Uterus (tissue), 2 donors: ENCODE data around the gene GAL.

Experiments
- CTCF ChIP-seq, 4 experiments: fragments of 200-600 bp in 2 of 4; fragments of 450-650 bp in 2 of 4; sonication (generic) in 2 of 4; IDR thresholded peaks; one replicate each; pipeline ENCODE4 v1.5.1; 2016 to 2019; ENCODE audit warnings: antibody characterized with exemption in 4 of 4, mild to moderate bottlenecking in 2 of 4, moderate library complexity in 1 of 4
- POLR2A ChIP-seq, 2 donors: fragments of 450-650 bp; IDR thresholded peaks; one replicate each; pipeline ENCODE4 v1.6.1; 2016; ENCODE audit warnings: antibody characterized with exemption in 2 of 2, mild to moderate bottlenecking in 1 of 2, moderate library complexity in 1 of 2

- TF ChIP-seq CTCF (IDR thresholded peaks at IDR 0.05) (no peak), POLR2A (IDR thresholded peaks at IDR 0.05) (no peak)
These were observed 34.3 kb upstream of the GAL start for GRCh38 chr11:68649851-68650555.
